ENCODE measurements around the gene CDK14. TPM values are rescaled to one million over a fixed set of nuclear protein-coding genes. Genes with fewer than 3 reads are reported as not detected.

The CDK14 gene
- total RNA-seq, 2 experiments from 2014 or later, result 0.05 to 0.27 TPM

- H3K27me3 Mint-ChIP-seq, result peaks cover 5% of the 10 kb centered on the region
- ATAC-seq (no peak), DNase-seq (no peak)
- TF ChIP-seq CTCF (IDR thresholded peaks at IDR 0.05), result no peak
- ChIA-PET POLR2A (no interaction called here), CTCF (no interaction called here)
- H3K36me3 Mint-ChIP-seq (ENCODE audit: low read depth), result no peaks in the 10 kb centered on the region
- H3K9me3 Mint-ChIP-seq, result peaks cover 21% of the 10 kb centered on the region
- H3K27ac Mint-ChIP-seq, result no peak overlapping the region
- intact Hi-C loops (cut with micrococcal nuclease), result no loop called here
- peaks cover 12% of the 10 kb centered on the region for H3K4me1 Mint-ChIP-seq (ENCODE audit: low read depth)
- no peak overlapping the region for H3K4me3 Mint-ChIP-seq
Observed at GRCh38 chr7:90736316-90736715, 140.2 kb downstream of the CDK14 start.

GRCh38 chr7:90736968-90737939, 141.1 kb downstream of the CDK14 start:
- ATAC-seq, result peak; percentile 62
- no peak overlapping the region for H3K27ac Mint-ChIP-seq
- intact Hi-C loops (cut with micrococcal nuclease), result no loop called here
- TF ChIP-seq CTCF (IDR thresholded peaks at IDR 0.05), result no peak
- peaks cover 15% of the 10 kb centered on the region for H3K9me3 Mint-ChIP-seq
- peak; percentile 12 for DNase-seq
- peaks cover 5% of the 10 kb centered on the region for H3K27me3 Mint-ChIP-seq
- no peaks in the 10 kb centered on the region for H3K36me3 Mint-ChIP-seq (ENCODE audit: low read depth)
- ChIA-PET POLR2A (no interaction called here), CTCF (no interaction called here)
- peaks cover 12% of the 10 kb centered on the region for H3K4me1 Mint-ChIP-seq (ENCODE audit: low read depth)
- no peak overlapping the region for H3K4me3 Mint-ChIP-seq

- DNase-seq, result no peak
- POLR2A ChIA-PET, result no interaction called here
Observed at GRCh38 chr7:90738249-90738648, 142.1 kb downstream of the CDK14 start.

GRCh38 chr7:90739716-90740115, 143.6 kb downstream of the CDK14 start:
- Mint-ChIP-seq H3K9me3 (peaks cover 2% of the 10 kb centered on the region), H3K27ac (no peak overlapping the region), H3K4me1 (ENCODE audit: low read depth) (peaks cover 12% of the 10 kb centered on the region), H3K36me3 (ENCODE audit: low read depth) (no peaks in the 10 kb centered on the region), H3K27me3 (peaks cover 2% of the 10 kb centered on the region), H3K4me3 (no peak overlapping the region)
- ChIA-PET POLR2A (no interaction called here), CTCF (no interaction called here)
- DNase-seq (no peak), ATAC-seq (no peak)
- TF ChIP-seq CTCF (IDR thresholded peaks at IDR 0.05), result no peak
- intact Hi-C loops (cut with micrococcal nuclease), result no loop called here

More at GRCh38 chr7:90738249-90738648, 142.1 kb downstream of the CDK14 start:
- Mint-ChIP-seq H3K27ac (no peak overlapping the region), H3K9me3 (peaks cover 14% of the 10 kb centered on the region), H3K36me3 (ENCODE audit: low read depth) (no peaks in the 10 kb centered on the region), H3K27me3 (peaks cover 5% of the 10 kb centered on the region), H3K4me1 (ENCODE audit: low read depth) (peaks cover 12% of the 10 kb centered on the region), H3K4me3 (no peak overlapping the region)
- intact Hi-C loops (cut with micrococcal nuclease), result no loop called here
- CTCF ChIA-PET, result no interaction called here
- no peak for ATAC-seq
- no peak for TF ChIP-seq CTCF (IDR thresholded peaks at IDR 0.05)

GRCh38 chr7:90740386-90740785, 144.3 kb downstream of the CDK14 start:
- intact Hi-C loops (cut with micrococcal nuclease), result no loop called here
- POLR2A ChIA-PET, result no interaction called here
- H3K36me3 Mint-ChIP-seq (ENCODE audit: low read depth), result no peaks in the 10 kb centered on the region
- CTCF ChIA-PET, result no interaction called here
- H3K27ac Mint-ChIP-seq, result no peak overlapping the region
- H3K4me1 Mint-ChIP-seq (ENCODE audit: low read depth), result peaks cover 12% of the 10 kb centered on the region
- TF ChIP-seq CTCF (IDR thresholded peaks at IDR 0.05), result no peak
- DNase-seq (no peak), ATAC-seq (no peak)
- peaks cover 2% of the 10 kb centered on the region for H3K9me3 Mint-ChIP-seq
- no peak overlapping the region for H3K4me3 Mint-ChIP-seq
- H3K27me3 Mint-ChIP-seq, result peaks cover 2% of the 10 kb centered on the region
